ENCODE results near the gene NME7.

The NME7 gene

GRCh38 chr1:169086603-169087455 lies 280.8 kb downstream of the NME7 start:
- TF ChIP-seq CTCF (IDR thresholded peaks at IDR 0.05; ENCODE audit: insufficient read depth, low read length, poor library complexity, severe bottlenecking): no peak
- H3K4me3 ChIP-seq (replicated peaks; ENCODE audit: low read depth, low read length): no peak overlapping the region
- DNase-seq (ENCODE audit: extremely low read depth, insufficient read length): no peak
- no peaks in the 10 kb centered on the region for H3K27me3 ChIP-seq (replicated peaks; ENCODE audit: control insufficient read depth, insufficient read depth, low read length)
- H3K36me3 ChIP-seq (ENCODE audit: control insufficient read depth, insufficient read depth, low read length): no peaks in the 10 kb centered on the region

DNA sequence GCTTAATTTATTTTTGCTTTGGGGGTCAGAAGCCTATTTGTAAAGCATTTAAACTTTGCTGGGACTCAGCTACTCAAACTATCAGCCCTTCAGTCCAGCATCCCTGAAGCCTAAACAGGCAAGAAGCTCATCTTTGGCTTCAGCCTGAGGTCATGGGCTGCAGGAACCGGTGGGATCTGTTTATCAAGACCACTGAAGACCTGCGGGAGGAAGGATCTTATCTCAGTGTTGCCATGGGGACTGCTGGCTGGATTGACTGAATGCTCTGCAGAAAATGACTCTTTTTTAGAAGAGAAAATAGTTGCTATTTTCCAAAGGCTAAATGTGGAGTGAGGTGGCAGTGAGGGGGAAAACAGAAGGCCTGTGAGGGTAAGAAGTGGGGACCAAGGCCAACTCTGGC lies 281.7 kb downstream of the NME7 start:
- no peak for DNase-seq (ENCODE audit: extremely low read depth, insufficient read length)
- no peak overlapping the region for H3K4me3 ChIP-seq (replicated peaks; ENCODE audit: low read depth, low read length)
- TF ChIP-seq CTCF (IDR thresholded peaks at IDR 0.05; ENCODE audit: insufficient read depth, low read length, poor library complexity, severe bottlenecking): no peak
- H3K36me3 ChIP-seq (ENCODE audit: control insufficient read depth, insufficient read depth, low read length): no peaks in the 10 kb centered on the region
- no peaks in the 10 kb centered on the region for H3K27me3 ChIP-seq (replicated peaks; ENCODE audit: control insufficient read depth, insufficient read depth, low read length)
